Coronary artery (tissue), 2 donors: ENCODE data around the gene SORT1.
"Not testable (repeated sequence)": the region's sequence is repeated elsewhere in the genome, so short reads cannot be mapped to it uniquely, and the experiment has no call there.

Experiments
- DNase-seq: peaks from one replicate; pipeline ENCODE4 v3.0.0-alpha.2; 2017; ENCODE audit warnings: low spot score
- H3K27ac ChIP-seq, 2 donors: fragments of 200-600 bp; sonication (generic); one replicate each; pipeline ENCODE4 v1.5.1; 2016 to 2019
- H3K4me3 ChIP-seq: fragments of 200-600 bp; sonication (generic); 2 replicates; pipeline ENCODE4 v1.5.1; 2016; ENCODE audit warnings: mild to moderate bottlenecking, moderate library complexity
- CTCF ChIP-seq: fragments of 200-600 bp; sonication (generic); IDR thresholded peaks from one replicate; pipeline ENCODE4 v1.5.1; 2019; ENCODE audit warnings: antibody characterized with exemption

Gene SORT1

GRCh38 chr1:109397581-109398342 lies at the start of gene SORT1:
TSS of gene SORT1 (minus strand) at chr1:109397918. CDS start at chr1:109397892, 26 bp downstream.
- no peak for TF ChIP-seq CTCF
- DNase-seq, result peak; percentile 94
- H3K4me3 ChIP-seq, result peak within 1 kb of the TSS; percentile 83
- peak within 1 kb of the TSS; percentile 96 to 97 for H3K27ac ChIP-seq

GRCh38 chr1:109445949-109446695 lies 48.4 kb upstream of the SORT1 start:
- not testable (repeated sequence) for H3K4me3 ChIP-seq, DNase-seq, H3K27ac ChIP-seq

GRCh38 chr1:109444346-109444745 lies 46.6 kb upstream of the SORT1 start:
- TF ChIP-seq CTCF, result no peak

GRCh38 chr1:109443476-109443875 lies 45.8 kb upstream of the SORT1 start:
- Histone ChIP-seq H3K27ac (no peak overlapping the region), H3K4me3 (no peak overlapping the region)
- no peak for TF ChIP-seq CTCF
- DNase-seq, result no peak

More at GRCh38 chr1:109444346-109444745, 46.6 kb upstream of the SORT1 start:
- H3K4me3 ChIP-seq, result no peak overlapping the region
- DNase-seq, result no peak
- H3K27ac ChIP-seq, result no peak overlapping the region

GRCh38 chr1:109441069-109441468 lies 43.4 kb upstream of the SORT1 start:
- no peak for DNase-seq
- TF ChIP-seq CTCF, result no peak
- Histone ChIP-seq H3K4me3 (no peak overlapping the region), H3K27ac (no peak overlapping the region)

- no peak for TF ChIP-seq CTCF
- Histone ChIP-seq H3K4me3 (no peak overlapping the region), H3K27ac (no peak overlapping the region)
- no peak for DNase-seq
These were observed 41.1 kb upstream of the SORT1 start for GRCh38 chr1:109438798-109439297.

- Histone ChIP-seq H3K4me3 (no peak overlapping the region), H3K27ac (no peak overlapping the region)
- DNase-seq, result no peak
- no peak for TF ChIP-seq CTCF
These were observed 36.8 kb upstream of the SORT1 start for GRCh38 chr1:109434484-109434883.
